ENCODE results near the gene NANOS2. TPM values are rescaled to one million over a fixed set of nuclear protein-coding genes. Genes with fewer than 3 reads are reported as not detected.

Gene NANOS2
- total RNA-seq, 1 donor from 2014 or later, result not detected

- Mint-ChIP-seq H3K27me3 (peaks cover 37% of the 10 kb centered on the region), H3K9me3 (peaks cover 3% of the 10 kb centered on the region), H3K4me1 (no peaks in the 10 kb centered on the region), H3K27ac (no peak overlapping the region), H3K4me3 (no peak overlapping the region), H3K36me3 (ENCODE audit: low read depth) (no peaks in the 10 kb centered on the region)
- DNase-seq, result no peak
- intact Hi-C loops (cut with micrococcal nuclease), result no loop called here
These were observed 25.4 kb upstream of the NANOS2 start for GRCh38 chr19:45939792-45940514.

- H3K9me3 Mint-ChIP-seq, result peaks cover 3% of the 10 kb centered on the region
These were observed 24.2 kb upstream of the NANOS2 start for GRCh38 chr19:45938733-45939319.

GRCh38 chr19:45935267-45935666, 20.7 kb upstream of the NANOS2 start:
- Mint-ChIP-seq H3K4me3 (no peak overlapping the region), H3K27ac (no peak overlapping the region), H3K27me3 (peaks cover 30% of the 10 kb centered on the region), H3K36me3 (ENCODE audit: low read depth) (no peaks in the 10 kb centered on the region), H3K4me1 (no peaks in the 10 kb centered on the region), H3K9me3 (peaks cover 3% of the 10 kb centered on the region)
- intact Hi-C loops (cut with micrococcal nuclease), result no loop called here
- no peak for DNase-seq

More at GRCh38 chr19:45938733-45939319, 24.2 kb upstream of the NANOS2 start:
- intact Hi-C loops (cut with micrococcal nuclease), result no loop called here
- H3K4me1 Mint-ChIP-seq, result no peaks in the 10 kb centered on the region
- DNase-seq, result no peak
- peaks cover 32% of the 10 kb centered on the region for H3K27me3 Mint-ChIP-seq
- no peaks in the 10 kb centered on the region for H3K36me3 Mint-ChIP-seq (ENCODE audit: low read depth)
- H3K27ac Mint-ChIP-seq, result no peak overlapping the region
- no peak overlapping the region for H3K4me3 Mint-ChIP-seq

DNA sequence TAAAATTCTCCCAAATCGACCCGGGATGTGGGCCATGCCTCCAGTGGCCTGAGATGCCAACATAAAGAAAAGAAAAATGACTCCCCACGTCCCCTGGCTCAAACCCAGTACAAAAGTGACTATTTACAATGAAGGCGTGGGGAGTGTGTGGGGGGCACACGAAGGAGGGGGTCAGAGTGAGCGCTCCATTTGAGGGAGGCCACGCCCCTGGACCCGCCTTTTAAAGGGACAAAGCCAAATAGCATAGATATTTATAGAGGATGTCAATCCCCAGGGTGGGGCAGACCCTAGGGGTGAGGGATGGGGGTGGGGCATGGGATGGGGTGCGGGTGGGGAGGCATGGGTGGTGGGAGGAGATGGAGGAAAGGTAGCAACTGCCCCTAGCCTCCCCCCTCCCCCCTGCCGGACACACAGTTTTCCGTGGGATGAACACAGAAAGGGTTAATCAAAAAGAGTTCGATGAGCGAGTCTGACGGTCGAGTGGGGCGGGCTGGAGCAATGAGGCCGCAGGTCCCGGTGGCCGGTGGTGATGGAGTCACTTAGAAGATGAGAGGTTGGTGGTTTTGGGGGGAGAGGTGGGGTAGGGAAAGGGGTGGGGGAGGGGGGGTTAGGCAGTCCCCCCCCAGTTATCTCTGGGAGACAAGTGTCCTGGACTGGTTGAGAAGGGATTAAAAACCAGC, 20.1 kb upstream of the NANOS2 start:
- peaks cover 28% of the 10 kb centered on the region for H3K27me3 Mint-ChIP-seq
- no peaks in the 10 kb centered on the region for H3K36me3 Mint-ChIP-seq (ENCODE audit: low read depth)
- intact Hi-C loops (cut with micrococcal nuclease), result no loop called here
- H3K4me1 Mint-ChIP-seq, result no peaks in the 10 kb centered on the region
- H3K9me3 Mint-ChIP-seq, result peaks cover 3% of the 10 kb centered on the region
- no peak for DNase-seq
- H3K4me3 Mint-ChIP-seq, result no peak overlapping the region
- H3K27ac Mint-ChIP-seq, result no peak overlapping the region

DNA sequence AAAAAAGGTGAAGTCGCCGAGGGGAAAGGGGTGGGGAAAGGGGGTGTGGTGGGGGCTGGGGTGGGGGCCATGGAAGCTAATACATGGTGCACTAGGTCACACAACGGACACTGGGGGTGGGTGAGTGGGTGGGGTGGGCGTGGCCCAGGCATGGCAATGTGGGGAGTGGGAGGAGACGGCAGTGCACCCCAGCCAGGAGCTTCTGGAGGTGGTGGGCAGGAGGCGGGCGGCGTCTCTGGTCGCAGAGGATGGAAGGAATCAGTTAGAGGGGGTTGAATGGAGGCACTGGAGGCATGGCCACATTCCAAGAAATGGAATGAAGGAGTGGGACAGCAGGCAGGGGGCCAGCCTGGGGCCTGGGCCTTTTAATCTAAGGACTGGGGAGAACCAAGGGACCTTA, 19.2 kb upstream of the NANOS2 start:
- peaks cover 21% of the 10 kb centered on the region for H3K27me3 Mint-ChIP-seq
- no peak overlapping the region for H3K4me3 Mint-ChIP-seq
- H3K9me3 Mint-ChIP-seq, result peaks cover 3% of the 10 kb centered on the region
- H3K36me3 Mint-ChIP-seq (ENCODE audit: low read depth), result no peaks in the 10 kb centered on the region
- peaks cover 3% of the 10 kb centered on the region for H3K4me1 Mint-ChIP-seq
- intact Hi-C loops (cut with micrococcal nuclease), result no loop called here
- no peak for DNase-seq
- H3K27ac Mint-ChIP-seq, result no peak overlapping the region

DNA sequence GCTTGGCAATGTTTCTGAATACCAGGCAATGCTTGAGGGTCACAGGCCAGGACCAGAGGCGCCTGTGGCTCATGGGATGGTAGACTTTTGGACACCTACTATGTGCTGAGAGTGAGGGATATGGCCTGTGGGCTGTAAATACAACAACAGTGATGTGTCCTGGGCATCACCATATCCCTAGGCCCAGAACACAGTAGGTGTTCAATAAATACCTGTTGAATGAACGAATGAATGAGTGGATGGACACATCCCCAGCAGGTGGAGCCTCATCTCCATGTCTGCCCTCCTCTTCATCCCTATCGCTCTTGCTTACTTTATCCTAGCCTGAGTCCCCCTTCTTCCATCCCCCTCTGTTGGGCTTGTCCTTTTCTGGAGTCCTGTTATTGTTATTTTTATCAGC, 16.5 kb upstream of the NANOS2 start:
- H3K9me3 Mint-ChIP-seq, result no peaks in the 10 kb centered on the region
- no peak for DNase-seq
- intact Hi-C loops (cut with micrococcal nuclease), result no loop called here
- no peak overlapping the region for H3K4me3 Mint-ChIP-seq
- peaks cover 19% of the 10 kb centered on the region for H3K27me3 Mint-ChIP-seq
- no peaks in the 10 kb centered on the region for H3K36me3 Mint-ChIP-seq (ENCODE audit: low read depth)
- peaks cover 13% of the 10 kb centered on the region for H3K4me1 Mint-ChIP-seq
- H3K27ac Mint-ChIP-seq, result no peak overlapping the region

DNA sequence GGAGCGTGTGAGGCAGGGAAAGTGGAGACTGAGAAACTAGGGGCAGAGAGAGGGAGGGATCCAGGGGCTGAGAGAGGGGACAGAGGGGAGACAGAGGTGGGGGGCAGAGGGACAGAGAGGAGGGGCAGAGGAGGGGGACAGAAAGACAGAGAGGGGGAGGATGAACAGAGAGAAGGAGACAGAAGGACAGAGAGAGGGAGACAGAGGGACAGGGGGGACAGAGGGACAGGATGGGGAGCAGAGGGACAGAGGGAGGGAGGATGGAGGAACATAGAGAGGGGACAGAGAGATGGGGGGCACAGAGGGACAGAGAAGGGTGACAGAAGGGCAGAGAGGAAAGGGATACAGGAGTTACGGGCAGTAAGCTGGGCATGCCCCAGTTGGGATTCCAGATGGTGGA, 14.7 kb upstream of the NANOS2 start:
- Mint-ChIP-seq H3K4me1 (peaks cover 14% of the 10 kb centered on the region), H3K4me3 (no peak overlapping the region), H3K36me3 (ENCODE audit: low read depth) (no peaks in the 10 kb centered on the region), H3K9me3 (no peaks in the 10 kb centered on the region), H3K27ac (no peak overlapping the region), H3K27me3 (peaks cover 13% of the 10 kb centered on the region)
- intact Hi-C loops (cut with micrococcal nuclease), result no loop called here
- DNase-seq, result no peak

- intact Hi-C loops (cut with micrococcal nuclease), result loop anchor here (1.0 kb wide), 1 partner anchor 41 kb away; the partner anchor contains the start of gene IRF2BP1
- peak overlapping the region; percentile 8 for H3K27ac Mint-ChIP-seq
- peaks cover 12% of the 10 kb centered on the region for H3K27me3 Mint-ChIP-seq
- no peaks in the 10 kb centered on the region for H3K9me3 Mint-ChIP-seq
- DNase-seq, result peak; percentile 97
- H3K4me1 Mint-ChIP-seq, result peaks cover 14% of the 10 kb centered on the region
- H3K36me3 Mint-ChIP-seq (ENCODE audit: low read depth), result no peaks in the 10 kb centered on the region
- peak overlapping the region; percentile 74 for H3K4me3 Mint-ChIP-seq
These were observed 13.1 kb upstream of the NANOS2 start for GRCh38 chr19:45927565-45928261.

DNA sequence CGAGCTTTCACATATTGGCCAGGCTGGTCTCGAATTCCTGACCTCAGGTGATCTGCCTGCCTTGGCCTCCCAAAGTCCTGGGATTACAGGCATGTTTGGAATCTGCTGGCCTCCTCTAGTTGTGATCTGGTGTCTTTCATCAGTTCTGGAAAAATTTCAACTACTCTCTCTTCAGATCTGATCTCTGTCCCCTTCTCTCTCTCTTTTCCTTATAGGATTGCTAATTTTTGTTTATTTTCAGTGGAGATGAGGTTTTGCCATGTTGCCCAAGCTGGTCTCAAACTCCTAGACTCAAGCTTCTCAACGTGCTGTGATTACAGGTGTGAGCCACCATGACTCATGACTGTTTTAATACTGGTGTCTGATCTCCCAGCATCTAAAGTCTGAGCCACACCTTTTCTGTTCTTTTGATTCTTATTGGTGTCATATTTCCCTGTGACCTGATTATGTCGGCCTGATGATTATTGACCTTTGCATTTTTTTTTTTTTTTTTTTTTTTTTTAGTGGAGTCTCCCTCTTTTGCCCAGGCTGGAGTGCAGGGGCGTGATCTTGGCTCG, 10.4 kb upstream of the NANOS2 start:
- intact Hi-C loops (cut with micrococcal nuclease), result no loop called here
- Mint-ChIP-seq H3K4me1 (peaks cover 22% of the 10 kb centered on the region), H3K4me3 (no peak overlapping the region), H3K36me3 (ENCODE audit: low read depth) (no peaks in the 10 kb centered on the region), H3K27ac (no peak overlapping the region), H3K9me3 (no peaks in the 10 kb centered on the region), H3K27me3 (peaks cover 7% of the 10 kb centered on the region)
- no peak for DNase-seq

DNA sequence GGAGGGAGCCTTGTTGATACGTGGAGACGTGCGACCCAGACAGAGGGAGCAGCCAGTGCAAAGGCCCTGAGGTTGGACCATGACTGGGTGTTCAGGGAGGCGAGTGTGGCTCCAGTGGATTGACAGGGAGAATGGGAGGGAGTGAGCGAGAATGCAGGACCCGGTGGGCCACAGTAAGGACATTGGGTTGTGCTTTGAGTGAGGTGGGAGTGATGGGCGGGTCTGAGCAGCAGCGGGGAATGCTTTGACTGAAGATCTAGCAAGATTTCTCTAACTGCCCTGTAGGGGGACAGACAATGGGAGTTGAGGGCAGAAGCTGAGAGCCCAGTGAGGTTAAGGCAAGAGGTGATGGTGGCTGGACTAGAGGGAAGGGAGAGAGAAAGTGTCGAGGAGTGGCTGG, 7.7 kb upstream of the NANOS2 start:
- H3K4me3 Mint-ChIP-seq, result no peak overlapping the region
- H3K27ac Mint-ChIP-seq, result no peak overlapping the region
- intact Hi-C loops (cut with micrococcal nuclease), result no loop called here
- DNase-seq, result peak; percentile 65
- no peaks in the 10 kb centered on the region for H3K36me3 Mint-ChIP-seq (ENCODE audit: low read depth)
- H3K4me1 Mint-ChIP-seq, result peaks cover 30% of the 10 kb centered on the region
- peaks cover 5% of the 10 kb centered on the region for H3K27me3 Mint-ChIP-seq
- no peaks in the 10 kb centered on the region for H3K9me3 Mint-ChIP-seq

- H3K27me3 Mint-ChIP-seq, result peaks cover 5% of the 10 kb centered on the region
- H3K27ac Mint-ChIP-seq, result peak overlapping the region; percentile 65
- DNase-seq, result no peak
- H3K4me3 Mint-ChIP-seq, result peak overlapping the region; percentile 40
- intact Hi-C loops (cut with micrococcal nuclease), result no loop called here
- H3K4me1 Mint-ChIP-seq, result peaks cover 32% of the 10 kb centered on the region
- H3K9me3 Mint-ChIP-seq, result no peaks in the 10 kb centered on the region
- H3K36me3 Mint-ChIP-seq (ENCODE audit: low read depth), result no peaks in the 10 kb centered on the region
These were observed 5.9 kb upstream of the NANOS2 start for GRCh38 chr19:45920458-45920857.

GRCh38 chr19:45919678-45920077, 5.1 kb upstream of the NANOS2 start:
- peaks cover 2% of the 10 kb centered on the region for H3K27me3 Mint-ChIP-seq
- H3K4me3 Mint-ChIP-seq, result no peak overlapping the region
- DNase-seq, result no peak
- intact Hi-C loops (cut with micrococcal nuclease), result no loop called here
- H3K4me1 Mint-ChIP-seq, result peaks cover 32% of the 10 kb centered on the region
- H3K36me3 Mint-ChIP-seq (ENCODE audit: low read depth), result no peaks in the 10 kb centered on the region
- H3K27ac Mint-ChIP-seq, result no peak overlapping the region
- no peaks in the 10 kb centered on the region for H3K9me3 Mint-ChIP-seq

- no peaks in the 10 kb centered on the region for H3K9me3 Mint-ChIP-seq
These were observed 4.1 kb upstream of the NANOS2 start for GRCh38 chr19:45918721-45919120.

More at GRCh38 chr19:45918721-45919120, 4.1 kb upstream of the NANOS2 start:
- intact Hi-C loops (cut with micrococcal nuclease), result no loop called here
- Mint-ChIP-seq H3K4me1 (peaks cover 32% of the 10 kb centered on the region), H3K27me3 (peaks cover 2% of the 10 kb centered on the region), H3K4me3 (no peak overlapping the region), H3K36me3 (ENCODE audit: low read depth) (no peaks in the 10 kb centered on the region), H3K27ac (no peak overlapping the region)
- no peak for DNase-seq
